Transverse colon (tissue), 3 donors: ENCODE measurements around the gene GMPPA.

Experiments
- CTCF ChIP-seq, 5 experiments: fragments of 200-600 bp in 3 of 5; fragments of 450-650 bp in 2 of 5; sonication (generic) in 3 of 5; IDR thresholded peaks; 1 replicate in 2 of 5; 2 replicates in 3 of 5; pipeline ENCODE4 v1.5.1; 2016 to 2017; ENCODE audit warnings: antibody characterized with exemption in 5 of 5, inconsistent platforms in 3 of 5, mild to moderate bottlenecking in 2 of 5, moderate library complexity in 1 of 5
- EP300 ChIP-seq: sonication (generic); formaldehyde crosslinking; IDR thresholded peaks from one replicate; pipeline ENCODE4 v1.6.1; 2017; ENCODE audit warnings: antibody characterized with exemption, low read depth
- POLR2A ChIP-seq: fragments of 450-650 bp; IDR thresholded peaks from one replicate; pipeline ENCODE4 v1.6.1; 2016; ENCODE audit warnings: antibody characterized with exemption, mild to moderate bottlenecking, moderate library complexity

- no peak for TF ChIP-seq CTCF (IDR thresholded peaks at IDR 0.05)
- no peak for TF ChIP-seq POLR2A
- TF ChIP-seq EP300: no peak
Measured at GRCh38 chr2:219514196-219514761, 15.6 kb downstream of the GMPPA start, which contains the start of gene ASIC4.
